SK-N-SH (cell line): Measurements from ENCODE around the gene LIN37. TPM values are rescaled to one million over a fixed set of nuclear protein-coding genes. Genes with fewer than 3 reads are reported as not detected.

ENCODE experiments used
- CTCF ChIA-PET: fragments of 300-600, 350-600 bp; formaldehyde crosslinking; extraction: SDS; loops from one replicate; lab custom pipeline; 2021; lab: Yijun Ruan, JAX
- POLR2A ChIA-PET: fragments of 350-600 bp; sonication (Branson Sonifier 250); formaldehyde crosslinking; extraction: SDS; loops from one replicate; lab custom pipeline; 2020; ENCODE audit warnings: antibody characterized with exemption, inconsistent platforms; lab: Yijun Ruan, JAX
- DNase-seq: peaks from one replicate; pipeline ENCODE4 v3.0.0; 2012
- H2AFZ ChIP-seq: fragments of 200-600 bp; sonication (generic); 2 replicates; pipeline ENCODE4 v1.8.1; 2016; ENCODE audit warnings: antibody characterized with exemption, mild to moderate bottlenecking, low read depth
- H3F3A ChIP-seq: fragments of 200-600 bp; sonication (generic); replicated peaks from 2 replicates; pipeline ENCODE3; 2016; ENCODE audit warnings: antibody characterized with exemption, mild to moderate bottlenecking; ENCODE audit not compliant: insufficient read depth
- H3K27ac ChIP-seq, 2 experiments: fragments of 200-500 bp in 1 of 2; fragments of 200-600 bp in 1 of 2; sonication (Bioruptor generic) in 1 of 2; sonication (generic), shearing (Covaris generic) in 1 of 2; 2 replicates each; pipeline versions ENCODE4 v1.5.1 to v1.6.1; 2014 to 2016; ENCODE audit warnings: low read depth in 2 of 2, inconsistent platforms in 1 of 2, low read length in 1 of 2, mild to moderate bottlenecking in 1 of 2, mixed read lengths in 1 of 2
- H3K27me3 ChIP-seq: fragments of 200-600 bp; sonication (generic), shearing (Covaris generic); 2 replicates; pipeline ENCODE4 v1.6.1; 2016; ENCODE audit warnings: mixed run types; ENCODE audit not compliant: insufficient read depth
- H3K36me3 ChIP-seq, 2 experiments: fragments of 200-500 bp in 1 of 2; fragments of 200-600 bp in 1 of 2; sonication (Bioruptor generic) in 1 of 2; sonication (generic) in 1 of 2; replicated peaks in 1 of 2; 2 replicates each; pipeline versions ENCODE3 to v1.5.1; 2014 to 2016; ENCODE audit warnings: low read length in 1 of 2, mild to moderate bottlenecking in 1 of 2; ENCODE audit not compliant: insufficient read depth in 2 of 2, control insufficient read depth in 1 of 2
- H3K4me1 ChIP-seq, 2 experiments: fragments of 200-500 bp in 1 of 2; fragments of 200-600 bp in 1 of 2; sonication (Bioruptor generic) in 1 of 2; sonication (generic), shearing (Covaris generic) in 1 of 2; 2 replicates each; pipeline versions ENCODE4 v1.5.1 to v1.6.1; 2014 to 2016; ENCODE audit warnings: low read depth in 1 of 2, low read length in 1 of 2, mixed run types in 1 of 2; ENCODE audit not compliant: insufficient read depth in 2 of 2, control insufficient read depth in 1 of 2
- H3K4me2 ChIP-seq: fragments of 200-600 bp; sonication (generic), shearing (Covaris generic); 2 replicates; pipeline ENCODE4 v1.6.1; 2017; ENCODE audit warnings: mixed run types
- H3K4me3 ChIP-seq, 2 experiments: fragments of 200-500 bp in 1 of 2; fragments of 200-600 bp in 1 of 2; sonication (Bioruptor generic) in 1 of 2; sonication (generic), shearing (Covaris generic) in 1 of 2; 2 replicates each; pipeline versions ENCODE4 v1.5.1 to v1.8.1; 2014 to 2016; ENCODE audit warnings: low read depth in 2 of 2, inconsistent platforms in 1 of 2, low read length in 1 of 2, mild to moderate bottlenecking in 1 of 2, mixed read lengths in 1 of 2, moderate library complexity in 1 of 2
- H3K79me2 ChIP-seq: fragments of 200-600 bp; sonication (generic); 2 replicates; pipeline ENCODE4 v1.8.1; 2017; ENCODE audit warnings: mild to moderate bottlenecking; ENCODE audit not compliant: insufficient read depth
- H3K9ac ChIP-seq: fragments of 200-600 bp; sonication (generic); 2 replicates; pipeline ENCODE4 v1.6.1; 2017; ENCODE audit warnings: mixed run types
- H3K9me2 ChIP-seq: fragments of 200-600 bp; sonication (generic); 2 replicates; pipeline ENCODE4 v1.6.1; 2017; ENCODE audit warnings: mixed run types
- H3K9me3 ChIP-seq: fragments of 200-600 bp; sonication (generic); 2 replicates; pipeline ENCODE4 v1.6.1; 2017; ENCODE audit warnings: mixed run types, mild to moderate bottlenecking, moderate library complexity
- H4K20me1 ChIP-seq: fragments of 200-600 bp; sonication (generic); 2 replicates; pipeline ENCODE4 v1.6.1; 2017; ENCODE audit warnings: mild to moderate bottlenecking, mixed run types; ENCODE audit not compliant: insufficient read depth
- CTCF ChIP-seq: fragments of 200-600 bp; sonication (generic); IDR thresholded peaks from 2 replicates; pipeline ENCODE4 v1.6.1; 2017; ENCODE audit warnings: antibody characterized with exemption, mild to moderate bottlenecking, moderate library complexity
- FOXJ3 ChIP-seq: sonication (generic); formaldehyde crosslinking; IDR thresholded peaks from 2 replicates; pipeline ENCODE4 v1.5.1; 2020; ENCODE audit warnings: mild to moderate bottlenecking, missing genetic modification reagents
- FOXM1 ChIP-seq: IDR thresholded peaks from 2 replicates; pipeline ENCODE4 v1.4.0; 2012; ENCODE audit warnings: low read depth, mild to moderate bottlenecking
- IRF3 ChIP-seq: fragments of 150-350 bp; IDR thresholded peaks from 2 replicates; pipeline ENCODE4 v1.6.1; 2016; ENCODE audit warnings: mild to moderate bottlenecking, low read depth, low read length
- MEF2A ChIP-seq: IDR thresholded peaks from 2 replicates; pipeline ENCODE4 v1.4.0; 2012; ENCODE audit warnings: low read depth, borderline replicate concordance
- MXI1 ChIP-seq: IDR thresholded peaks from 2 replicates; pipeline ENCODE4 v1.6.1; 2012; ENCODE audit warnings: mild to moderate bottlenecking, low read depth, low read length, improper control_type of control experiment
- NRF1 ChIP-seq: IDR thresholded peaks from 2 replicates; pipeline ENCODE4 v1.6.1; 2012; ENCODE audit warnings: low read depth, mild to moderate bottlenecking, low read length
- PBX3 ChIP-seq: IDR thresholded peaks from 2 replicates; pipeline ENCODE4; 2012
- SIN3A ChIP-seq: IDR thresholded peaks from 2 replicates; pipeline ENCODE4 v1.6.1; 2012; ENCODE audit warnings: low read depth, mild to moderate bottlenecking, low read length, moderate library complexity, borderline replicate concordance
- TAF1 ChIP-seq: IDR thresholded peaks from 2 replicates; pipeline ENCODE4 v1.6.1; 2012; ENCODE audit warnings: low read depth, mild to moderate bottlenecking, low read length, moderate library complexity, borderline replicate concordance
- TCF12 ChIP-seq: IDR thresholded peaks from 2 replicates; pipeline ENCODE4 v1.4.0; 2012
- USF1 ChIP-seq: IDR thresholded peaks from 2 replicates; pipeline ENCODE4 v1.4.0; 2012; ENCODE audit warnings: low read depth, borderline replicate concordance
- USF2 ChIP-seq: fragments of 150-350 bp; IDR thresholded peaks from 2 replicates; pipeline ENCODE4 v1.6.1; 2017; ENCODE audit warnings: antibody characterized with exemption, low read length, low read depth, borderline replicate concordance
- YY1 ChIP-seq: IDR thresholded peaks from 2 replicates; pipeline ENCODE4 v1.4.0; 2012; ENCODE audit warnings: low read depth, mild to moderate bottlenecking
- WGBS: methylation state at CpG from one replicate; pipeline ENCODE4 v1.1.6; 2017; ENCODE audit warnings: low lambda C conversion rate; 5-methylcytosine and 5-hydroxymethylcytosine counted together
- polyA plus RNA-seq, 3 experiments: library from polyadenylated mRNA; depleted of rRNA; stranded (reverse); fragments of >200 nt; gene quantifications; 2 replicates each; pipeline ENCODE4 v1.2.3, GENCODE V29; 2012

LIN37 gene
- polyA plus RNA-seq, 1 of the 3 experiments (the other 2 are of a cell fraction), result 21.1 TPM

GRCh38 chr19:35790981-35791813 lies 42.8 kb downstream of the LIN37 start:
- no peak overlapping the region for H2AFZ ChIP-seq
- TF ChIP-seq FOXM1 (no peak), CTCF (peak; percentile 18; the same call in 1 of the 2 replicates), FOXJ3 (CRISPR knock-in tag) (no peak)
- no peak overlapping the region for H3K9ac ChIP-seq
- no peak overlapping the region for H3K27ac ChIP-seq
- ChIA-PET CTCF (interaction anchor here (0.6 to 1.2 kb wide), 2 partner anchors 11 to 140 kb away, joined by 3 to 4 read pairs; no protein-coding TSS in a partner anchor), POLR2A (no interaction called here)
- H3K27me3 ChIP-seq, result no peaks in the 10 kb centered on the region
- H3K4me2 ChIP-seq, result no peak overlapping the region
- no peaks in the 10 kb centered on the region for H3K4me1 ChIP-seq
- no peak for DNase-seq
- H3K9me2 ChIP-seq, result no peaks in the 10 kb centered on the region
- no peaks in the 10 kb centered on the region for H3K36me3 ChIP-seq
- no peaks in the 10 kb centered on the region for H4K20me1 ChIP-seq
- no peak overlapping the region for H3K4me3 ChIP-seq
- 75% methylated on average over 11 of the region's 20 CpGs for WGBS
- H3K79me2 ChIP-seq, result no peaks in the 10 kb centered on the region
- no peaks in the 10 kb centered on the region for H3F3A ChIP-seq
- no peaks in the 10 kb centered on the region for H3K9me3 ChIP-seq

GRCh38 chr19:35791814-35792279 lies 43.5 kb downstream of the LIN37 start:
- no peaks in the 10 kb centered on the region for H4K20me1 ChIP-seq
- no peak for DNase-seq
- POLR2A ChIA-PET, result no interaction called here
- H3K9ac ChIP-seq, result no peak overlapping the region
- H3K9me3 ChIP-seq, result no peaks in the 10 kb centered on the region
- H3K4me1 ChIP-seq, result no peaks in the 10 kb centered on the region
- H3K4me2 ChIP-seq, result no peak overlapping the region
- no peaks in the 10 kb centered on the region for H3K79me2 ChIP-seq
- H3K4me3 ChIP-seq, result no peak overlapping the region
- H3K27ac ChIP-seq, result no peak overlapping the region
- H3K36me3 ChIP-seq, result no peaks in the 10 kb centered on the region
- CTCF ChIA-PET, result no interaction called here
- no peak overlapping the region for H2AFZ ChIP-seq
- H3K27me3 ChIP-seq, result no peaks in the 10 kb centered on the region
- no peaks in the 10 kb centered on the region for H3F3A ChIP-seq
- WGBS, result 86% methylated on average over 7 of the region's 9 CpGs
- no peaks in the 10 kb centered on the region for H3K9me2 ChIP-seq
- TF ChIP-seq IRF3 (no peak), MXI1 (no peak), SIN3A (no peak), USF1 (no peak), TCF12 (no peak), YY1 (no peak), MEF2A (no peak), NRF1 (no peak), TAF1 (no peak), USF2 (no peak), PBX3 (no peak)
